Measurements from ENCODE around the gene INO80E.

Gene INO80E

GRCh38 chr16:29990034-29990433 is 6.0 kb upstream of the INO80E start:
- in situ Hi-C loops (cut with HindIII; ENCODE audit: low sequenced_read_pairs), result loop anchor here (5.0 kb wide), 1 partner anchor 62 kb away; a partner anchor contains a TSS

GRCh38 chr16:29990883-29991570 is 5.0 kb upstream of the INO80E start:
- in situ Hi-C loops (cut with HindIII; ENCODE audit: low sequenced_read_pairs), result loop anchor here (5.0 kb wide), 1 partner anchor 61 kb away; a partner anchor contains a TSS

GRCh38 chr16:29991571-29991904 is 4.5 kb upstream of the INO80E start:
- in situ Hi-C loops (cut with HindIII; ENCODE audit: low sequenced_read_pairs), result loop anchor here (5.0 kb wide), 1 partner anchor 61 kb away; a partner anchor contains a TSS

GRCh38 chr16:29992344-29992967 is 3.6 kb upstream of the INO80E start:
- in situ Hi-C loops (cut with HindIII; ENCODE audit: low sequenced_read_pairs), result loop anchor here (5.0 kb wide), 1 partner anchor 60 kb away; a partner anchor contains a TSS

- in situ Hi-C loops (cut with HindIII; ENCODE audit: low sequenced_read_pairs), result loop anchor here (5.0 kb wide), 1 partner anchor 59 kb away; a partner anchor contains a TSS
Observed at GRCh38 chr16:29993191-29993902, 2.7 kb upstream of the INO80E start.

GRCh38 chr16:29993903-29994599 is 2.0 kb upstream of the INO80E start:
- in situ Hi-C loops (cut with HindIII; ENCODE audit: low sequenced_read_pairs), result loop anchor here (5.0 kb wide), 1 partner anchor 58 kb away; a partner anchor contains a TSS

DNA sequence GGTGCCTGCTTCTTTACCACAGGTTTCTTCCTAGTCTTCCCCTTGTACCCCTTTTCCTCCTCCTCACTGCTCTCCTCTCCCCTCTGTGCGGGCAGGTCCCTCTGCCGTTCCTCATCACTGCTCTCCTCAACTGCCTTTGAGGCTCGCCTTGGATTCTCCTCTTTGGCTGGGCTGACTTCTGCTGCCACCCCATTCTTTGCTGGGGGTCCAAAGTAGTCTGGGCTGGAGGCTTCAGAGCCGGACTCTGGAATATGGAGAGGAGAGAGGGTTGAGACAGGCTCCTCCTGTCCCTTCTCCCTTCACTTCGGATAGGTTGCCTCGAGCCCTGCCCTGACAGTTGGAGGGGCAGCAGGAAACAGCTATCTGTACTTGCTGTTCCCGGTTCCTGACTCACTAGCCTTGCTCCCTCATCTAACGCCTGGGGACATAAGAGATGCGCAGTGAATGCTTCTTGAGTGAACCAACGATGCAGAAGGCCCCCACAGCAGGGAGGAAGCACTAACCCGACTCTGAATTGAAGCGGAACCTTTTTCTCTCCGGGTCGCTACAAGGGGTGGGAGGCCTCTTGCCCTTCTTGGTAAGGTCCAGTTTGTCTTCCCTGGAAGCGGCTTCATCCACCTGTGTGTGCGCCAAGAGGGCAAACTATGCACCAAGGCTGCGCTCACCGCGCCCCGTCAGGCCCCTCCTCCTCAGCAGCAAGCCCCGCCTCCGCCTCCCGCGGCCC is 1.3 kb upstream of the INO80E start:
- in situ Hi-C loops (cut with HindIII; ENCODE audit: low sequenced_read_pairs), result loop anchor here (5.0 kb wide), 1 partner anchor 58 kb away; a partner anchor contains a TSS

- in situ Hi-C loops (cut with HindIII; ENCODE audit: low sequenced_read_pairs), result no loop called here
Observed at GRCh38 chr16:29995324-29995910, 624 bp upstream of the INO80E start, which contains the start of gene HIRIP3. TSS of gene HIRIP3 (minus strand) at chr16:29995617. CDS start at chr16:29995605, 12 bp downstream.

DNA sequence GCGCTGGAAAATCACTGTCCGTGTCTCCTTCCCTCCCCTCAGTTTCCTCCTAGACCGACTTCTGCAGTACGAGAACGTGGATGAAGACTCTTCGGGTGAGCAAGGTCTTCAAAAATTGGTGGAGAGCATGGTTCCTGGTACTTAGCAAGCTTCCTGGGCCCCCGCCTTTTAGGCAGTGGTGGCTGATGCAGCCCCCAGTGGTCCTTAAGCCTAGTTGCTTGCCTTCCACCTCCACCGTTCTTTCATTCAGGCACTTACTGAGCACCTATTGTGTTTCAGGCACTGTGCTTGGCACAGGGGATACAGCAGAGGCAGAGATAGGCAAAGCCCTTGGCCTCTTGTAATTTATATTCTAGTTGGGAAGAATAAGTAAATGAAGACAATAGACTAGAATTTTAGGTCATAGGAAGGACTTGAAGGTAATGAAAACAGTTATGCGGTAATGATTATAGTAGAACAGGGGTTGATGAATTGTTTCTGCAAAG is 767 bp downstream of the INO80E start:
- in situ Hi-C loops (cut with HindIII; ENCODE audit: low sequenced_read_pairs), result no loop called here

- in situ Hi-C loops (cut with HindIII; ENCODE audit: low sequenced_read_pairs), result no loop called here
Observed at GRCh38 chr16:29999605-30000004, 3.6 kb downstream of the INO80E start.

GRCh38 chr16:30000735-30001631 is 4.9 kb downstream of the INO80E start:
- in situ Hi-C loops (cut with HindIII; ENCODE audit: low sequenced_read_pairs), result no loop called here

- in situ Hi-C loops (cut with HindIII; ENCODE audit: low sequenced_read_pairs), result no loop called here
Observed at GRCh38 chr16:30002614-30003346, 6.7 kb downstream of the INO80E start.

DNA sequence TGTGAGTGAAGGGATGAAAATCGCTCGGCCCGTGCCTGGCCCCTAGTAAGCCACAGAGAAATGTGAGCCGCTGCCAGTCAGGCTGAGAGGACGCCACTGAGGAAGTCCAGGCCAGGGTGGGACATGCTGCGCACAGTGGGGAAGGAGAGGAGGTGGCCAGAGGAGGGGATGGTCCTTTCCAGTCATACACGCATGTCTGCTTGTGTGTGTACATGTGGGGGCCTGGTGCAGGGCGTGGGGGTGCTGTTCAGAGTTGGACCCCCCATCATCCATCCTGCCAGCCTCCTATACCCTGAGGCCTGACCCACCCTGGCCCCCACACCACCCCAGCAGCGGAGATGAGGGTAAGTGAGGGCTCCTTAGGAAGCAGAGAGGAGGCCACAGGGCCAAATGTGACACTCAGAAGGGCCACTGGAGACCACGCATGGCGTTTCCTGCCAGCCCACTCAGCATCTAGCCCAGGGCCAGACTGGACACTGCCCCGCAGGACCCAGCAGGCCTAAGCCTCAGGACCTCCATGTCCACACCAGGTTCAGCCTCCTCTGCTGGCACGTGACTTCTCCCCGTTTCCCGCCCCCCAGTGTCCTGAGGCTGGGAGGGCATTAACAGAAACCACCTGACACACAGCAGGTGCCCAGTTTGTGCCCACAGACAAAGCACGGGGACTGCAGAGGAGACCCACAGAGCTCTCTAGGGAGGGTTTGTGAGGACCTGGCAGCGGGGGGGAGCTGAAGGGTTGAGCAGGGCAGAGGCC is 7.8 kb downstream of the INO80E start:
- in situ Hi-C loops (cut with HindIII; ENCODE audit: low sequenced_read_pairs), result no loop called here

DNA sequence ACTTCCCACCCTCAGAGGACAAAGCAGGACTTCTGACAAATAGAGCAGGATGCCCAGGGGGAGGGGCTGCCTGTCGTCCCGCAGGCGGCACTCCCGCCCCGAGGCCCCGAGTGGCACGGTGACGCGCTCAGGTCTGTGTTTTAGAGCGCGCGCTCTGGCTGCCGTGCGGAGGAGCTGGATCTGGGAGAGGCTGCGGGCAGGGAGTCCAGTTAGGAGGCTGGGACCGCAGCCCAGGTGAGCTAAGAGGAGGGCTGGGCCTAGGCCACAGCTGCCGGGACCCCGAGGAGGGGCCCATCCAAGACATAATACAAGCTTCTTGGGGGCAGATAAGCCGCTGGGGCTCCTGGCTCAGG is 8.4 kb downstream of the INO80E start:
- in situ Hi-C loops (cut with HindIII; ENCODE audit: low sequenced_read_pairs), result no loop called here

GRCh38 chr16:30004811-30005242 is 8.8 kb downstream of the INO80E start:
- in situ Hi-C loops (cut with HindIII; ENCODE audit: low sequenced_read_pairs), result no loop called here

GRCh38 chr16:30005341-30006094 is 9.5 kb downstream of the INO80E start:
- in situ Hi-C loops (cut with HindIII; ENCODE audit: low sequenced_read_pairs), result no loop called here

- in situ Hi-C loops (cut with HindIII; ENCODE audit: low sequenced_read_pairs), result no loop called here
Observed at GRCh38 chr16:30006095-30006473, 10.0 kb downstream of the INO80E start.
